Trophoblast cell (in vitro differentiated cells and primary cell): ENCODE results near the gene CLIP2.

Source experiments
- DNase-seq, 2 donors: peaks; one replicate each; pipeline ENCODE4 v3.0.0-alpha.2; 2016
- H2AFZ ChIP-seq: 2 replicates; pipeline ENCODE4 v1.6.1; 2013; ENCODE audit warnings: low read length, moderate library complexity, mild to moderate bottlenecking; ENCODE audit not compliant: insufficient read depth, poor library complexity
- H2AK5ac ChIP-seq: 2 replicates; pipeline ENCODE4 v1.6.1; 2013; ENCODE audit warnings: mild to moderate bottlenecking, low read length
- H2BK120ac ChIP-seq: 2 replicates; pipeline ENCODE4 v1.6.1; 2013; ENCODE audit warnings: low read length, mild to moderate bottlenecking, moderate library complexity; ENCODE audit not compliant: insufficient read depth, poor library complexity
- H2BK12ac ChIP-seq: 2 replicates; pipeline ENCODE4 v1.6.1; 2013; ENCODE audit warnings: mild to moderate bottlenecking, low read length, moderate library complexity
- H2BK5ac ChIP-seq: 2 replicates; pipeline ENCODE4 v1.6.1; 2013; ENCODE audit warnings: low read length, low read depth, moderate library complexity, mild to moderate bottlenecking; ENCODE audit not compliant: poor library complexity
- H3K14ac ChIP-seq: 2 replicates; pipeline ENCODE4 v1.6.1; 2013; ENCODE audit warnings: mild to moderate bottlenecking, low read length
- H3K18ac ChIP-seq: 2 replicates; pipeline ENCODE4 v1.6.1; 2013; ENCODE audit warnings: mild to moderate bottlenecking, low read length
- H3K23ac ChIP-seq: 2 replicates; pipeline ENCODE4 v1.6.1; 2013; ENCODE audit warnings: low read length
- H3K27ac ChIP-seq: 2 replicates; pipeline ENCODE4 v1.5.1; 2013; ENCODE audit warnings: low read depth, mild to moderate bottlenecking, inconsistent platforms, low read length, moderate library complexity
- H3K27me3 ChIP-seq: 2 replicates; pipeline ENCODE4 v1.6.1; 2013; ENCODE audit warnings: inconsistent platforms, mild to moderate bottlenecking, low read length, moderate library complexity; ENCODE audit not compliant: insufficient read depth
- H3K36me3 ChIP-seq, 2 experiments: 1 replicate in 1 of 2; 2 replicates in 1 of 2; pipeline ENCODE4 v1.6.1; 2013; ENCODE audit warnings: low read length in 2 of 2, mild to moderate bottlenecking in 2 of 2, moderate library complexity in 1 of 2; ENCODE audit not compliant: insufficient read depth in 2 of 2, control insufficient read depth in 1 of 2
- H3K4ac ChIP-seq: 2 replicates; pipeline ENCODE4 v1.6.1; 2013; ENCODE audit warnings: low read depth, mild to moderate bottlenecking, low read length, moderate library complexity
- H3K4me1 ChIP-seq, 2 experiments: 1 replicate in 1 of 2; 2 replicates in 1 of 2; pipeline ENCODE4 v1.6.1; 2013; ENCODE audit warnings: low read length in 2 of 2, mild to moderate bottlenecking in 2 of 2, moderate library complexity in 1 of 2; ENCODE audit not compliant: insufficient read depth in 2 of 2, control insufficient read depth in 1 of 2
- H3K4me2 ChIP-seq: 2 replicates; pipeline ENCODE4 v1.6.1; 2013; ENCODE audit warnings: inconsistent platforms, mild to moderate bottlenecking, low read length, moderate library complexity
- H3K4me3 ChIP-seq: 2 replicates; pipeline ENCODE4 v1.5.1; 2013; ENCODE audit warnings: mild to moderate bottlenecking, low read depth, low read length, inconsistent platforms
- H3K79me1 ChIP-seq: one replicate; pipeline ENCODE4 v1.6.1; 2013; ENCODE audit warnings: low read length
- H3K79me2 ChIP-seq: 2 replicates; pipeline ENCODE4 v1.6.1; 2013; ENCODE audit warnings: low read length, mild to moderate bottlenecking; ENCODE audit not compliant: control insufficient read depth, insufficient read depth, poor library complexity
- H3K9ac ChIP-seq: 2 replicates; pipeline ENCODE4 v1.6.1; 2013; ENCODE audit warnings: mild to moderate bottlenecking, low read length
- H3K9me3 ChIP-seq: 2 replicates; pipeline ENCODE4 v1.6.1; 2013; ENCODE audit warnings: low read depth, mild to moderate bottlenecking, control low read depth, inconsistent platforms, low read length; ENCODE audit not compliant: insufficient read depth
- H4K12ac ChIP-seq: 2 replicates; pipeline ENCODE4 v1.6.1; 2013; ENCODE audit warnings: low read depth, mild to moderate bottlenecking, low read length, moderate library complexity
- H4K8ac ChIP-seq: 2 replicates; pipeline ENCODE4 v1.6.1; 2013; ENCODE audit warnings: low read depth, mild to moderate bottlenecking, low read length, moderate library complexity
- H4K91ac ChIP-seq: one replicate; pipeline ENCODE4 v1.6.1; 2013; ENCODE audit warnings: low read depth, mild to moderate bottlenecking, low read length, moderate library complexity
- WGBS: extraction: QIAGEN DNeasy Blood & Tissue Kit; methylation state at CpG from one replicate; pipeline ENCODE4 v1.1.7; 2013; ENCODE audit warnings: missing lambda C conversion rate; ENCODE audit not compliant: insufficient read length, insufficient coverage; ENCODE audit errors: extremely low coverage; 5-methylcytosine and 5-hydroxymethylcytosine counted together

Gene CLIP2

GRCh38 chr7:74282748-74283459 lies 6.3 kb upstream of the CLIP2 start:
- no peak overlapping the region for H4K91ac ChIP-seq

GRCh38 chr7:74283858-74284447 lies 5.3 kb upstream of the CLIP2 start:
- peaks cover 2% of the 10 kb centered on the region for H3K9me3 ChIP-seq
- DNase-seq, result peak; percentile 84 to 86

More at GRCh38 chr7:74282748-74283459, 6.3 kb upstream of the CLIP2 start:
- DNase-seq, result no peak
- no peak overlapping the region for H2BK5ac ChIP-seq
- no peak overlapping the region for H3K18ac ChIP-seq
- no peak overlapping the region for H4K12ac ChIP-seq
- H3K79me1 ChIP-seq, result peaks cover 6% of the 10 kb centered on the region
- no peak overlapping the region for H3K9ac ChIP-seq
- H4K8ac ChIP-seq, result no peak overlapping the region
- no peak overlapping the region for H2AFZ ChIP-seq
- H3K14ac ChIP-seq, result no peak overlapping the region
- no peaks in the 10 kb centered on the region for H3K36me3 ChIP-seq
- no peaks in the 10 kb centered on the region for H3K27me3 ChIP-seq
- no peak overlapping the region for H2AK5ac ChIP-seq
- no peak overlapping the region for H2BK120ac ChIP-seq
- no peak overlapping the region for H3K4me2 ChIP-seq
- H3K4me3 ChIP-seq, result no peak overlapping the region
- H3K23ac ChIP-seq, result no peak overlapping the region
- no peak overlapping the region for H3K4ac ChIP-seq
- H3K79me2 ChIP-seq, result no peaks in the 10 kb centered on the region
- peaks cover 9 to 11% of the 10 kb centered on the region in 2 experiments for H3K4me1 ChIP-seq
- no CpG with 5 or more reads among the region's 14 CpGs for WGBS
- H3K27ac ChIP-seq, result no peak overlapping the region
- no peak overlapping the region for H2BK12ac ChIP-seq
- H3K9me3 ChIP-seq, result peaks cover 2% of the 10 kb centered on the region

GRCh38 chr7:74284781-74285259 lies 4.4 kb upstream of the CLIP2 start:
- Histone ChIP-seq H3K23ac (no peak overlapping the region), H3K27ac (no peak overlapping the region), H3K4me3 (no peak overlapping the region), H4K8ac (no peak overlapping the region), H3K4ac (no peak overlapping the region), H2BK5ac (no peak overlapping the region), H2BK12ac (no peak overlapping the region), H2AFZ (no peak overlapping the region), H3K18ac (no peak overlapping the region), H3K9ac (no peak overlapping the region), H3K4me2 (no peak overlapping the region), H4K12ac (no peak overlapping the region), H2AK5ac (no peak overlapping the region), H3K4me1 (peaks cover 12 to 15% of the 10 kb centered on the region in 2 experiments), H3K79me2 (no peaks in the 10 kb centered on the region), H3K27me3 (peaks cover 1% of the 10 kb centered on the region), H3K14ac (no peak overlapping the region), H3K79me1 (peaks cover 6% of the 10 kb centered on the region), H3K9me3 (peaks cover 2% of the 10 kb centered on the region), H4K91ac (no peak overlapping the region), H3K36me3 (no peaks in the 10 kb centered on the region), H2BK120ac (no peak overlapping the region)
- WGBS, result no CpG with 5 or more reads among the region's 9 CpGs
- DNase-seq, result no peak

More at GRCh38 chr7:74283858-74284447, 5.3 kb upstream of the CLIP2 start:
- H3K79me2 ChIP-seq, result no peaks in the 10 kb centered on the region
- H3K36me3 ChIP-seq, result no peaks in the 10 kb centered on the region
- no peak overlapping the region for H3K4ac ChIP-seq
- H3K79me1 ChIP-seq, result peaks cover 6% of the 10 kb centered on the region
- no peak overlapping the region for H2AK5ac ChIP-seq
- H3K18ac ChIP-seq, result no peak overlapping the region
- no peak overlapping the region for H3K4me2 ChIP-seq
- no peak overlapping the region for H2BK5ac ChIP-seq
- H4K12ac ChIP-seq, result no peak overlapping the region
- no peak overlapping the region for H3K9ac ChIP-seq
- no peak overlapping the region for H3K14ac ChIP-seq
- peaks cover 14 to 15% of the 10 kb centered on the region in 2 experiments for H3K4me1 ChIP-seq
- no peaks in the 10 kb centered on the region for H3K27me3 ChIP-seq
- no peak overlapping the region for H3K27ac ChIP-seq
- H3K4me3 ChIP-seq, result no peak overlapping the region
- no CpG with 5 or more reads among the region's 9 CpGs for WGBS
- H4K91ac ChIP-seq, result no peak overlapping the region
- H3K23ac ChIP-seq, result no peak overlapping the region
- no peak overlapping the region for H2BK12ac ChIP-seq
- H4K8ac ChIP-seq, result no peak overlapping the region
- no peak overlapping the region for H2AFZ ChIP-seq
- H2BK120ac ChIP-seq, result no peak overlapping the region

- Histone ChIP-seq H4K91ac (no peak overlapping the region), H4K8ac (no peak overlapping the region), H3K79me2 (no peaks in the 10 kb centered on the region), H3K27ac (no peak overlapping the region), H3K36me3 (no peaks in the 10 kb centered on the region), H2AFZ (no peak overlapping the region), H3K4ac (no peak overlapping the region), H4K12ac (no peak overlapping the region), H2AK5ac (no peak overlapping the region), H3K4me3 (no peak overlapping the region), H3K4me1 (peaks cover 13 to 16% of the 10 kb centered on the region in 2 experiments), H3K9ac (no peak overlapping the region), H2BK12ac (no peak overlapping the region), H3K23ac (no peak overlapping the region), H3K79me1 (peaks cover 3% of the 10 kb centered on the region), H3K18ac (no peak overlapping the region), H2BK5ac (no peak overlapping the region), H3K14ac (no peak overlapping the region), H3K9me3 (no peaks in the 10 kb centered on the region), H3K27me3 (peaks cover 14% of the 10 kb centered on the region), H3K4me2 (no peak overlapping the region), H2BK120ac (no peak overlapping the region)
- no peak for DNase-seq
- no CpG with 5 or more reads among the region's 11 CpGs for WGBS
Measured at GRCh38 chr7:74286131-74286530, 3.1 kb upstream of the CLIP2 start.
